AG09309 (cell line): Measurements from ENCODE around the gene EYS.

Source experiments
- DNase-seq: peaks from one replicate; pipeline ENCODE4 v3.0.0-alpha.2; 2010; ENCODE audit warnings: low read depth
- H3K4me3 ChIP-seq: 2 replicates; pipeline ENCODE4 v1.5.1; 2011; ENCODE audit warnings: mild to moderate bottlenecking, low read depth, low read length, moderate library complexity; ENCODE audit not compliant: control insufficient read depth
- TF ChIP-seq, protein P1 (sequence below): IDR thresholded peaks from 2 replicates; pipeline ENCODE4 v1.5.1; 2011; ENCODE audit warnings: mild to moderate bottlenecking, low read depth, low read length, inconsistent platforms; ENCODE audit not compliant: insufficient read depth, control insufficient read depth; ENCODE audit errors: missing control alignments

The EYS gene

DNA sequence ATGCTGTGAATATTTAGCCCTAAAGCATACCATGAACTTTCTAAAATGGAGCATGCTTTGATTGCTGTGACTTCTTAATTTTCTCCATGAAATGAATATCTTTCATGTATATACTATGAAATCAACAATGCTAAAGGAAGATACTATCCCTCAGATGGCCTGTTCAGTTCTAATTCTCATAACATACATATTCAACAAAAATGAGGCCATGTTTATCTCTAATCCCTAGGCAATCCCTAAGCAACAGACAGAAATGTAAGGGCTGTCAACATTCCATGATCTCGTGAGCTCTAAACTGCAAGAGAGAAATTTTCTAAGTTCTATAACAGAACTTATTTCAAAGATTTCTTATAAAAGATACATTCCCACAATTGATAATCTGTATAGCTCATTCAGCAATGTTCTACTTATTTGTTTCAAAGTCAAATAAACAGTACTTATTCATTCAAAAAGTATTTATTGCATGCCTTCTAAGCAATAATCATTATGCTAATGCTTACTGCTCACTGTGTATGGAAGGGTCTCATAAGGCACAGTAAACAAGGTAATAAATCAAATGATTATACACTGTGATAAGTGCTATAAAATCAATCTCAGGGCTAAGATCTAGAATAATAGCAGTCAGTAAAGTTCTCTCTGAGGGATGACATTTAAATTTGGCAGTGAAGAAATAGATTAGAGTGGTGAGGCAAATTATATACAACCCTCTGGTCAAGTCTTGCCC is 1578.6 kb downstream of the EYS start:
- no peak for DNase-seq
- TF ChIP-seq, protein P1, sequence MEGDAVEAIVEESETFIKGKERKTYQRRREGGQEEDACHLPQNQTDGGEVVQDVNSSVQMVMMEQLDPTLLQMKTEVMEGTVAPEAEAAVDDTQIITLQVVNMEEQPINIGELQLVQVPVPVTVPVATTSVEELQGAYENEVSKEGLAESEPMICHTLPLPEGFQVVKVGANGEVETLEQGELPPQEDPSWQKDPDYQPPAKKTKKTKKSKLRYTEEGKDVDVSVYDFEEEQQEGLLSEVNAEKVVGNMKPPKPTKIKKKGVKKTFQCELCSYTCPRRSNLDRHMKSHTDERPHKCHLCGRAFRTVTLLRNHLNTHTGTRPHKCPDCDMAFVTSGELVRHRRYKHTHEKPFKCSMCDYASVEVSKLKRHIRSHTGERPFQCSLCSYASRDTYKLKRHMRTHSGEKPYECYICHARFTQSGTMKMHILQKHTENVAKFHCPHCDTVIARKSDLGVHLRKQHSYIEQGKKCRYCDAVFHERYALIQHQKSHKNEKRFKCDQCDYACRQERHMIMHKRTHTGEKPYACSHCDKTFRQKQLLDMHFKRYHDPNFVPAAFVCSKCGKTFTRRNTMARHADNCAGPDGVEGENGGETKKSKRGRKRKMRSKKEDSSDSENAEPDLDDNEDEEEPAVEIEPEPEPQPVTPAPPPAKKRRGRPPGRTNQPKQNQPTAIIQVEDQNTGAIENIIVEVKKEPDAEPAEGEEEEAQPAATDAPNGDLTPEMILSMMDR = no peak
- H3K4me3 ChIP-seq = no peak overlapping the region

DNA sequence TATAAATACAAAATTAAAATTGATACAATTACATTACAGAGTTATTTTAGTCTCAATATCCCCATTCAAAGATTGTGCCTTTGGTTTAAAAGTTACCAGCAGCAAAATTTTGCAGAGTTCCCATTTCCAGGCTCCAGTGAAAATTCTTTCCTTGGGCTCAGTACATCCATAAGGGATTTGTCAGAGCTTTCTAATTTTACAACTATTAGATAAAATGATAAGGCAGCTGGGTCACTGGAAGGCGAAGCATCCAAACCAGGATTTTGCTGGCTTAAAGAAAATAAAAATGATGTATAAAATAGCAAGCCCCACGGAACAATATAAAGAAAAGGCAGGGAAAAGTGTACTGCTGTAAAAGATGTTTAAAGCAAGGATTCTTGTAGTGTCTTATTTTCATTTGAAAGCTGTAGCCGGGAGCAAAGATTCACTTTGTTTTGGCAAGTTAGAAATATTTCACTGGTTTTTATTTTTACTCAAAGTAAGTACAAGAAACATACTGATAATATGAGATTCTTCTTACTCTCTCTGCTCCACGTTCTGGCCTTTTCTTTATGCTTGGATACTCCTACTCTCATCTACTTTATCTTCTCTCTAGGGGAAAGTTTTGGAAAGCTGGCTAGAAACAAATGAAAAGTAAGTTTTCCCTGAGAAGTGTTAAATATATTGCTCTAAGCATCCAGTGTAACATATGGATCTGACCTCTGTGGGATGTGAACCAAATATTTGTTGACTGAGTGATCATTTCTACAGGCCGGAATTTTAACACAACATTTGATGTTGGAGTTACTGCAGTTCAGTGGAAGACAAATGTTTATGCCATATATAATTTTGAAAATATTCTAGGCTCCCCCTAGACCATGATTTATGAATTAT is 1583.0 kb downstream of the EYS start:
- no peak overlapping the region for H3K4me3 ChIP-seq
- no peak for DNase-seq
- TF ChIP-seq, protein P1 = no peak

DNA sequence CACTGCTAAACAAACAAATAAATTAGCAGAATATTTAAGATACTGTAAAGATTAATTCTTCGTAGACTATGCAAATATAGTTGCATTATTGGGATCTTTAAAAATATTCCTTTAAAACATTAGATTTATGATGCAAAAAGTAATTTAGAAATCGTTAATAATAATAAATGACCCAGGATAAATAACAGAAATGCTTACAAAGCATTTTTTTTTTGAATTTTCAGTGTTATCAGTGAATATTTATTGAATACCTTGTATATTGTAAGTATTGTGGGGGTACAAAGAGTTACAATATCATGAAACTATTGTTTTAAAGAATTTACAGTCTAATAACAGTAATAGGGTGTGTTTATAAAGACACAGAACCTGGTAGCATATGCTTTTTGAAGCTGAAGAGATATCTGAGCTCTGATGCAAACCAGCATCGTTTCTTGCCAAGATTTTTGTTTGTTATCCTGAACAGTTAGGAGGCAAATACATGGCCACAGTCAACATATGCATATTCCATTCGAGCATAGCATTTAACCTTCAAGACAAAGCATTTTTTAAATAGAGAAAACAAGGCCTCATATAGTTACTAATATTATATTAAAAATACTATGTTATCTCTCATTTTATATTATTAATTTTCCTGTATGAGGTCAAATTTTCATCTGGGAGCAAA is 1584.2 kb downstream of the EYS start:
- DNase-seq = no peak
- TF ChIP-seq, protein P1 = no peak
- H3K4me3 ChIP-seq = no peak overlapping the region

DNA sequence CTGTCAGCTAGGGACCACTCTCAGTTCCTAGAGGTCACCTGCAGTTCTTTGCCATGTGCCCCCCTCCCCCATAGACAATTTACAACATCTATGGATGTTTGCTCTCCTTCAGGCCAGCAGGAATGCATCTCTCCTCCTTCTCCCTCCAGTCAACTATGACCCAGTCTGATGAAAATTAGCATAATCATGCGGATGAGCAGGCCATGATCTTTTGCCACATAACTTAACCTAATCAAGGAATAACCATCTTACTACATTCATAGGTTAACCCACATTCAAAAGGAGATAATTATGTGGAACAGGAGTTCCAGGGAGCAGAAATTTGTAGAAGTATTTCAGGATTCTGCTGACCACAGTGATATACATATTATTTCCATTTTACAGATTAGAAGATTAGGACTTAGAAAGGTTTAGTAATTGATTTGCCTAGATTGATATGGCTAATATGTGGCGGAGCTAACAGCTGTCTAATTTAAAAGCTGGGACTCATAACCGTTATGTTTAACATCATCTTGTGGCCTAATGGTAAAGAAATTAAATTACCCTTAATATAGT is 1585.9 kb downstream of the EYS start:
- no peak for DNase-seq
- TF ChIP-seq, protein P1 = no peak
- no peak overlapping the region for H3K4me3 ChIP-seq

DNA sequence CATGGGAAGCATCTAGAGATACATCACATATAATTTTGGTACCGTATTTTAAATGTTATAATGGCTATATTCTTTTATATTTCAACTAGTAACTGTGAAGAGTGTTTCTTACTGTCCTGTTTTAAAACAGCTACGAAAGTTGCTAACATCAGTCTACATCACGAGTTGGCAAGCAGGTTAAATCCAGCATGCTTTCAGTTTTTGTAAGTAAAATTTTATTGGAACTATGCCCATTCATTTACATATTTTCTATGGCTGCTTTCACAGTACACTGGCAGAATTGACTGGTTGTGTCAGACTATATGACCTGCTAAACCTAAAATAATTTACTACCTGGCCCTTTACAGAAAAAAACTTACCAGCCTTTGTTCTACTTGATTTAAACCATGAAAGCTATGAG is 1593.3 kb downstream of the EYS start:
- DNase-seq = no peak
- TF ChIP-seq, protein P1 = no peak
- H3K4me3 ChIP-seq = no peak overlapping the region

DNA sequence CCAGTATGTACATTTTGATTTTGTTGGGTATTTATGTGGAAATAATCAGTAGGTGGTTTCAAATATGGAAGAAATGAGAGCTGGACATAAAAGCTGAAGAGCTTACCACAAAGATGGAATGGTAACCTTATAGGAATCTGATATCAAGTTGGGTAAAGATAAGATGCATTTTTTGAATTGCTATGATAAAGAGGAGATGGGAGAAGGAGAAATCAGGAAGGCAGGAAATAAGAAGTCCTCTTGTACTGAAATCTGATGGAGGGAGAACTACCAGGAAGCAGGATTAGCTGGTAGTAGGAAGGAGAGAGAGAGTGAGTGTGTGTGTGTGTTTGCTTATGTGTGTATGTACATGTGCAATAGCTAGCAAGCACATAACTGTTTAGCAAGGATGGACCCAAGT is 1603.0 kb downstream of the EYS start:
- no peak overlapping the region for H3K4me3 ChIP-seq
- TF ChIP-seq, protein P1 = no peak
- no peak for DNase-seq
